ENCODE measurements around the gene ACTRT2. TPM values are rescaled to one million over a fixed set of nuclear protein-coding genes. Genes with fewer than 3 reads are reported as not detected.

ACTRT2 gene
- total RNA-seq, 1 donor from 2014 or later, result not detected

DNA sequence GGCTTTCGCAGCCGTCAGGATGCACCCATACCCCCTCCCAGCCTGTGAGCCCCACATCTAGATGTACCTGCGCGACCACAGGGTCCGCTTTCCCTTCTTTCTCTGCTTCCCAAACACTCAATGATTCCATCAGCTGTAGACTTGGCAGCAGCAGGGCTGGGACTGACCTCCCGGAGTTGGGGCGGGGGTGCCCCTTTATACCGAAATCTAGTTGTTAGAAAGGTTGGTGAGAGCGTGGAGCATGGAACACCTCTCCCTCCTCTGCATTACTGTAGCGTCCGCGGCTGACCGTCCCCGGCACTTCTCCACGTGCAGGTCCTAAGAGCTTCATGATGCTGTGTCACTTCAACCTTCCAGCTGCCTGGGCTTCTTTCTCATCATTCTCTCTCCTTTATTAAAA lies 21.1 kb upstream of the ACTRT2 start:
- H3K9me3 Mint-ChIP-seq (ENCODE audit: unreplicated experiment), result peaks cover 12% of the 10 kb centered on the region
- TF ChIP-seq, protein P1, sequence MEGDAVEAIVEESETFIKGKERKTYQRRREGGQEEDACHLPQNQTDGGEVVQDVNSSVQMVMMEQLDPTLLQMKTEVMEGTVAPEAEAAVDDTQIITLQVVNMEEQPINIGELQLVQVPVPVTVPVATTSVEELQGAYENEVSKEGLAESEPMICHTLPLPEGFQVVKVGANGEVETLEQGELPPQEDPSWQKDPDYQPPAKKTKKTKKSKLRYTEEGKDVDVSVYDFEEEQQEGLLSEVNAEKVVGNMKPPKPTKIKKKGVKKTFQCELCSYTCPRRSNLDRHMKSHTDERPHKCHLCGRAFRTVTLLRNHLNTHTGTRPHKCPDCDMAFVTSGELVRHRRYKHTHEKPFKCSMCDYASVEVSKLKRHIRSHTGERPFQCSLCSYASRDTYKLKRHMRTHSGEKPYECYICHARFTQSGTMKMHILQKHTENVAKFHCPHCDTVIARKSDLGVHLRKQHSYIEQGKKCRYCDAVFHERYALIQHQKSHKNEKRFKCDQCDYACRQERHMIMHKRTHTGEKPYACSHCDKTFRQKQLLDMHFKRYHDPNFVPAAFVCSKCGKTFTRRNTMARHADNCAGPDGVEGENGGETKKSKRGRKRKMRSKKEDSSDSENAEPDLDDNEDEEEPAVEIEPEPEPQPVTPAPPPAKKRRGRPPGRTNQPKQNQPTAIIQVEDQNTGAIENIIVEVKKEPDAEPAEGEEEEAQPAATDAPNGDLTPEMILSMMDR (IDR thresholded peaks at IDR 0.05), result no peak
- no peak for DNase-seq (ENCODE audit: extremely low spot score, unreplicated experiment)
- no peaks in the 10 kb centered on the region for H3K27me3 Mint-ChIP-seq (ENCODE audit: unreplicated experiment)
- H3K36me3 Mint-ChIP-seq (ENCODE audit: unreplicated experiment), result no peaks in the 10 kb centered on the region
- H3K4me3 Mint-ChIP-seq (ENCODE audit: unreplicated experiment), result no peak overlapping the region
- H3K4me1 Mint-ChIP-seq (ENCODE audit: unreplicated experiment), result no peaks in the 10 kb centered on the region
- no peak overlapping the region for H3K27ac Mint-ChIP-seq (ENCODE audit: unreplicated experiment)

DNA sequence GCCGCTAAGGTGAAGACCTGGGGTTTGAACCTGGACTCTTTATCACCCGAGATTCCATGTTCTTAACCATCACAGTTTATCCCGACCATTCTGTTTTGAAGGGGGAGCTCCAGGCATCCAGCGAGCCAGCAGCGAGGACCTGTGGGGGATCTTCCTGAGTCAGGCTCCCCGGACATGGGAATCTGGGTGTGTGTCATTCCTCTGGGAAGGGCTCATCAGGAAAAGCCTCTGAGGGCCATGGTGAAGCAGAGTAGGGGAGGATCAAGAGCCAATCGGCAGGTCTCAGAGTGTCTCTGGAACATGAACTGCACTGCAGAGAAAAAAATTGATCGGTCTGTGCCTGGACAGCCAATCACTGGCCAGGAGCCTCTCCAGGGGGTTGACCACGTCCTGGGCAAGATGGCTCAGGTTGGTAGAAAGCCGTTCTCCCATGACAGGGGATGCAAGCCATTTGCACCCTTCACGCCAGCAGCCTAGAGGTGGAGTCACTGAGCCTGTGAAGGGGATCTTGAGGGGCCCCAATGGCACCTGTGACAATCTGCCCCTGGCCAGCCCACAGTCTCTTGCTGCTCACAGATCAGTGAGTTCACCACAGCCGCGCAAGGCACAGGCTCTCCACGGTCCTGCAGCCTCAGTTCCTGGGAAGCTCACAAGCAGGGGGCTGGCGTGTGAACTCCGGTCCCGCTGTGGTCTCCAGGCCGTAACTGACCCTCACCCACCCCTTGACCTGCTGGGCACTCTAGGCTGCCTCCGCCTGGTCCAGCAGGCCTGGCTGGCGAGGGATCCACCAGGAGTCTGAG lies 20.4 kb upstream of the ACTRT2 start:
- no peaks in the 10 kb centered on the region for H3K4me1 Mint-ChIP-seq (ENCODE audit: unreplicated experiment)
- no peaks in the 10 kb centered on the region for H3K36me3 Mint-ChIP-seq (ENCODE audit: unreplicated experiment)
- DNase-seq (ENCODE audit: extremely low spot score, unreplicated experiment), result no peak
- H3K9me3 Mint-ChIP-seq (ENCODE audit: unreplicated experiment), result peaks cover 7% of the 10 kb centered on the region
- H3K27ac Mint-ChIP-seq (ENCODE audit: unreplicated experiment), result no peak overlapping the region
- H3K27me3 Mint-ChIP-seq (ENCODE audit: unreplicated experiment), result no peaks in the 10 kb centered on the region
- TF ChIP-seq, protein P1 (IDR thresholded peaks at IDR 0.05), result no peak
- no peak overlapping the region for H3K4me3 Mint-ChIP-seq (ENCODE audit: unreplicated experiment)

DNA sequence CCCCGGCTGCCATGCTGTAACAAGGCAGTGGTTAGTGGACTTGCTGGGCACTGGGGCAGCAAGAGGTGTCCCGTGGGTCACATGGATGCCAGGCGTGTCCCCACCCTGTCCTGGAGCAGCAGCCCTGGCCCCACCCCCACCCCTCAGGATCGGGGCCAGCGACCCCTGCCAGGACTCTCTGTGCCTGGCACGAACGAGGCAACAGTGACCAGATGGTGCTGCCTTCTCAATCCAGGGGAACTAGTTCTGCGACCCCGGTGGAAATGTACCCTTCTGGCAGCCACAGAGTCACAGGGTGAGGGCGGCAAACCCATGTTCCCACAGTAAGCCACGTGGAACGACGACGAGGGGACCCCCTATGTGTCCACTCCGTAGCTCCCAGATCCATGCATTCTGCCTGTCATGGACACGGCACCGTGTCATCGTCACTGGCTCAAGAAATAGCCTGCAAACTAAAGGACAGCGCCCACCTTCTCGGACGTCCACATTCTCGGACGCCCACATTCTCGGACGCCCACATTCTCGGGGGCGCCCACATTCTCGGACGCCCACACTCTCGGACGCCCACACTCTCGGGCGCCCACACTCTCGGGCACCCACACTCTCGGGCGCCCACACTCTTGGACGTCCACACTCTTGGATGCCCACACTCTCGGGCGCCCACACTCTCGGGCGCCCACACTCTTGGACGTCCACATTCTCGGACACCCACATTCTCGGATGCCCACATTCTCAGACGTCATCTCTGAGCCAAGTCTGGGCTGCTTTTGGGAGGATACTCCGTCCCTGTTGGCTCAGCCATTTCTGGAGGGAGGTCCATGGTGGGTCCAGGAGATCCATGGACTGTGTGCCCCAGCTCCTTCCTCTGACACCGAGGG lies 19.6 kb upstream of the ACTRT2 start:
- Mint-ChIP-seq H3K9me3 (ENCODE audit: unreplicated experiment) (peaks cover 5% of the 10 kb centered on the region), H3K27ac (ENCODE audit: unreplicated experiment) (no peak overlapping the region), H3K27me3 (ENCODE audit: unreplicated experiment) (no peaks in the 10 kb centered on the region), H3K4me1 (ENCODE audit: unreplicated experiment) (no peaks in the 10 kb centered on the region), H3K4me3 (ENCODE audit: unreplicated experiment) (no peak overlapping the region), H3K36me3 (ENCODE audit: unreplicated experiment) (no peaks in the 10 kb centered on the region)
- DNase-seq (ENCODE audit: extremely low spot score, unreplicated experiment), result no peak
- TF ChIP-seq, protein P1 (IDR thresholded peaks at IDR 0.05), result no peak

DNA sequence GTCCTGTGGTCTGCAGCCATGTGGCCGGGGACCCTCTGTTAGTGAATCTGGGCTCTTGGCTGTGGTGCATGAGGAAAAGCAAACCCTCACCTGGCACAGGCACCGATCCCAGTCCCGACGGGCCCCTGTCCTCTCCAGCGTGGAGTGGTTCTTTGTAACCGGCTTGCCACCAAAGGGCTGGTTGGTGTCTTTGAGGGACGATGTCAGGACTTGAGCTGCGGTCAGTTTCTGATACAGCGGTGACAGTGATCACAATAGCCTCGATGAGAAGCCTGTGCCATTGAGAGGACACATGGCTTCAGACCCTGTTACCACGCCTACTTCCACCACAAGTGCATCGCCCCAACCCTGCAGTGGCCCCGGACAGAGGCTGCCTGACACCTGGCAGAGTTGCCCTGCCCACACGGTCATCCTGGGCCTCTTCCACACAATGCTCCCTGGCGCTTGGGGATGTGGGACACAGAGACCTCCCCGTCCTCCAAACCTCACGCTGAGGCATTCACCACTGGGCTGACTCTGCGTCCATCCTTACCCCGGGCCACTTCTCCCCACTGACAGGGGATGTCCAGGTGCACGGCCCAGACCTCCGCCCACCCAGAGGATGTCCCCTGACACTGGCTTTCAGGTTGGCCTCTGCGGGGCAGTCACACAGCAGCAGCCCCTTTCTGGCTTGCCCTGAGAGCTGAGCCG lies 18.8 kb upstream of the ACTRT2 start:
- Mint-ChIP-seq H3K27ac (ENCODE audit: unreplicated experiment) (no peak overlapping the region), H3K4me1 (ENCODE audit: unreplicated experiment) (no peaks in the 10 kb centered on the region), H3K9me3 (ENCODE audit: unreplicated experiment) (peaks cover 7% of the 10 kb centered on the region), H3K4me3 (ENCODE audit: unreplicated experiment) (no peak overlapping the region), H3K27me3 (ENCODE audit: unreplicated experiment) (no peaks in the 10 kb centered on the region), H3K36me3 (ENCODE audit: unreplicated experiment) (no peaks in the 10 kb centered on the region)
- TF ChIP-seq, protein P1 (IDR thresholded peaks at IDR 0.05), result no peak
- DNase-seq (ENCODE audit: extremely low spot score, unreplicated experiment), result no peak
